GM13976 (cell line): ENCODE data around the gene RPL6.
"Not testable (repeated sequence)": the region's sequence is repeated elsewhere in the genome, so short reads cannot be mapped to it uniquely, and the experiment has no call there.

Experiments
- DNase-seq: peaks from one replicate; pipeline ENCODE4 v3.0.0; 2012; ENCODE audit warnings: low spot score
- CTCF ChIP-seq: IDR thresholded peaks from 2 replicates; pipeline ENCODE4 v1.5.1; 2012; ENCODE audit warnings: borderline replicate concordance, mild to moderate bottlenecking; ENCODE audit not compliant: insufficient read depth; ENCODE audit errors: extremely low read depth, missing control alignments, control extremely low read depth
- in situ Hi-C: fragments of 300-500 bp; cut with MboI; formaldehyde crosslinking; loops from one replicate; pipeline ENCODE4 v1.12.0; 2022; ENCODE audit warnings: low sequenced_read_pairs, mixed read lengths, inconsistent platforms; ENCODE audit not compliant: unreplicated experiment

Gene RPL6

GRCh38 chr12:112406519-112407488 lies 2.6 kb downstream of the RPL6 start:
- no peak for TF ChIP-seq CTCF
- no peak for DNase-seq
- in situ Hi-C loops = no loop called here

GRCh38 chr12:112401903-112402498 lies 7.4 kb downstream of the RPL6 start:
- DNase-seq = no peak
- no peak for TF ChIP-seq CTCF
- in situ Hi-C loops = no loop called here

- DNase-seq = no peak
- in situ Hi-C loops = no loop called here
- no peak for TF ChIP-seq CTCF
Observed at GRCh38 chr12:112401054-112401453, 8.4 kb downstream of the RPL6 start.

GRCh38 chr12:112393328-112393727 lies 16.1 kb downstream of the RPL6 start:
- TF ChIP-seq CTCF = no peak
- no peak for DNase-seq
- in situ Hi-C loops = loop anchor here (25.0 kb wide), 1 partner anchor 456 kb away; no protein-coding TSS in a partner anchor

DNA sequence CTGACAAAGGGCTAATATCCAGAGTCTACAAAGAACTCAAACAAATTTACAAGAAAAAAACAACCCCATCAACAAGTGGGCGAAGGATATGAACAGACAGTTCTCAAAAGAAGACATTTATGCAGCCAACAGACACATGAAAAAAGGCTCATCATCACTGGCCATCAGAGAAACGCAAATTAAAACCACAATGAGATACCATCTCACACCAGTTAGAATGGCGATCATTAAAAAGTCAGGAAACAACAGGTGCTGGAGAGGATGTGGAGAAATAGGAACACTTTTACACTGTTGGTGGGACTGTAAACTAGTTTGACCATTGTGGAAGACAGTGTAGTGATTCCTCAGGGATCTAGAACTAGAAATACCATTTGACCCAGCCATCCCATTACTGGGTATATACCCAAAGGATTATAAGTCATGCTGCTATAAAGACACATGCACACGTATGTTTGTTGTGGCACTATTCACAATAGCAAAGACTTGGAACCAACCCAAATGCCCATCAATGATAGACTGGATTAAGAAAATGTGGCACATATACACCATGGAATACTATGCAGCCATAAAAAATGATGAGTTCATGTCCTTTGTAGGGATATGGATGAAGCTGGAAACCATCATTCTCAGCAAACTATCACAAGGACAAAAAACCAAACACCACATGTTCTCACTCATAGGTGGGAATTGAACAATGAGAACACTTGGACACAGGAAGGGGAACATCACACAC lies 19.3 kb downstream of the RPL6 start:
- in situ Hi-C loops = loop anchor here (10.0 to 25.0 kb wide), 2 partner anchors 195 to 453 kb away; no protein-coding TSS in a partner anchor
- not testable (repeated sequence) for DNase-seq

GRCh38 chr12:112389228-112389627 lies 20.2 kb downstream of the RPL6 start:
- TF ChIP-seq CTCF = no peak
- DNase-seq = no peak
- in situ Hi-C loops = loop anchor here (10.0 to 25.0 kb wide), 2 partner anchors 194 to 452 kb away; no protein-coding TSS in a partner anchor
